Psoas muscle (tissue), 8 donors: ENCODE data around the gene CHID1. TPM values are rescaled to one million over a fixed set of nuclear protein-coding genes. Genes with fewer than 3 reads are reported as not detected.

Experiments
- ATAC-seq, 4 donors: fragments of 200-7000 bp; cut with Tn5 transposase; one replicate each; pipeline ENCODE4 v1.9.1; 2020; ENCODE audit warnings: moderate library complexity in 3 of 4, mild to moderate bottlenecking in 2 of 4
- DNase-seq, 2 donors: peaks; one replicate each; pipeline ENCODE4 v3.0.0-alpha.2; 2020
- H3K27ac ChIP-seq: fragments of 200-600 bp; one replicate; pipeline ENCODE4 v1.8.0; 2022
- H3K27me3 ChIP-seq, 3 donors: fragments of 200-600 bp in 1 of 3; one replicate each; pipeline versions ENCODE4 v1.6.1 to v1.8.0; 2013 to 2022; ENCODE audit warnings: low read length in 2 of 3, mild to moderate bottlenecking in 2 of 3, moderate library complexity in 1 of 3; ENCODE audit not compliant: insufficient read depth in 3 of 3
- H3K36me3 ChIP-seq, 2 donors: fragments of 200-600 bp in 1 of 2; one replicate each; pipeline versions ENCODE4 v1.6.1 to v1.8.0; 2013 to 2022; ENCODE audit warnings: low read depth in 1 of 2, mild to moderate bottlenecking in 1 of 2, moderate library complexity in 1 of 2; ENCODE audit not compliant: insufficient read depth in 1 of 2
- H3K4me1 ChIP-seq: fragments of 200-600 bp; one replicate; pipeline ENCODE4 v1.8.0; 2022
- H3K4me3 ChIP-seq: fragments of 200-600 bp; one replicate; pipeline ENCODE4 v1.8.0; 2022; ENCODE audit warnings: mild to moderate bottlenecking
- H3K9me3 ChIP-seq: fragments of 200-600 bp; one replicate; pipeline ENCODE4 v1.8.0; 2022
- CTCF ChIP-seq: fragments of 200-600 bp; IDR thresholded peaks from one replicate; pipeline ENCODE4 v1.8.0; 2022; ENCODE audit warnings: antibody characterized with exemption
- WGBS, 3 donors: extraction: QIAGEN DNeasy Blood & Tissue Kit; methylation state at CpG; one replicate each; pipeline versions ENCODE4 v1.1.6 to v1.1.7; 2013; 5-methylcytosine and 5-hydroxymethylcytosine counted together
- intact Hi-C, 2 donors: fragments of 100-400 bp; cut with DNase I; formaldehyde crosslinking; loops; one replicate each; pipeline versions ENCODE4 v1.11.0 to v1.14.2; 2022
- polyA plus RNA-seq, 3 donors: library from polyadenylated mRNA; stranded (reverse); fragments of 200-250 nt; gene quantifications; one replicate each; pipeline ENCODE4 v1.2.3, GENCODE V29; 2013
- total RNA-seq, 4 donors: library from RNA; stranded (reverse); fragmentation: NEBNext Ultra II Directional in 2 of 4; extraction: Animal tissue kit (Norgen Biotek cat#: 25700) in 2 of 4; gene quantifications; one replicate each; pipeline versions ENCODE4 v1.2.1 to v1.2.4, GENCODE V29; 2021 to 2023
- donor health status: healthy with polysubstance abuse.
- donor health status: DM: no; HTN: no; CAD: no; lungs with moderate emphysema.
- donor health status: Bipolar disorder and iron deficiency.
- donor health status: healthy.
- donor health status: DM: yes; HTN: yes; CAD: no.
- donor health status: DM: no; HTN: no; CAD: no.
- donor health status: DM: no; HTN: no; CAD: no.
- donor health status: DM: yes; HTN: yes; CAD: no.

CHID1 gene
- total and polyA plus RNA-seq, 7 donors: 25.5 to 44.5 (median 34.3) TPM

GRCh38 chr11:957212-957920 lies 46.8 kb upstream of the CHID1 start:
- no peaks in the 10 kb centered on the region for H3K27me3 ChIP-seq
- 75 to 87% (median 80%) methylated on average over 11 of the region's 11 CpGs for WGBS, 3 donors
- no peak overlapping the region for H3K27ac ChIP-seq
- no peak for DNase-seq
- ATAC-seq: no peak
- H3K36me3 ChIP-seq: peaks cover 0 to 25% of the 10 kb centered on the region in 2 donors
- H3K4me3 ChIP-seq: no peak overlapping the region
- H3K4me1 ChIP-seq: peaks cover 11% of the 10 kb centered on the region
- no peaks in the 10 kb centered on the region for H3K9me3 ChIP-seq
- intact Hi-C loops: no loop called here
- no peak for TF ChIP-seq CTCF

- DNase-seq (no peak), ATAC-seq (peak in 2 of 4 donors; percentile 26 to 47)
- Histone ChIP-seq H3K27ac (no peak overlapping the region), H3K9me3 (no peaks in the 10 kb centered on the region), H3K4me1 (peaks cover 13% of the 10 kb centered on the region), H3K27me3 (no peaks in the 10 kb centered on the region), H3K36me3 (peaks cover 0 to 13% of the 10 kb centered on the region in 2 donors), H3K4me3 (no peak overlapping the region)
- WGBS, 3 donors: 68 to 76% (median 70%) methylated on average over 15 of the region's 15 CpGs
- no peak for TF ChIP-seq CTCF
- intact Hi-C loops: no loop called here
Observed at GRCh38 chr11:955154-956063, 44.8 kb upstream of the CHID1 start.

GRCh38 chr11:954392-955153 lies 44.0 kb upstream of the CHID1 start:
- peaks cover 13% of the 10 kb centered on the region for H3K4me1 ChIP-seq
- H3K27me3 ChIP-seq: no peaks in the 10 kb centered on the region
- TF ChIP-seq CTCF: no peak
- intact Hi-C loops: no loop called here
- 86 to 89% (median 86%) methylated on average over 5 of the region's 5 CpGs for WGBS, 3 donors
- no peak overlapping the region for H3K27ac ChIP-seq
- DNase-seq: no peak
- no peak overlapping the region for H3K4me3 ChIP-seq
- H3K9me3 ChIP-seq: no peaks in the 10 kb centered on the region
- ATAC-seq: no peak
- H3K36me3 ChIP-seq: peaks cover 0 to 5% of the 10 kb centered on the region in 2 donors

- WGBS, 3 donors: 62 to 76% (median 73%) methylated on average over 6 to 13 of the region's 13 CpGs
- DNase-seq: no peak
Observed at GRCh38 chr11:953512-953911, 42.9 kb upstream of the CHID1 start.

More at GRCh38 chr11:953512-953911, 42.9 kb upstream of the CHID1 start:
- Histone ChIP-seq H3K9me3 (no peaks in the 10 kb centered on the region), H3K36me3 (no peaks in the 10 kb centered on the region), H3K27ac (no peak overlapping the region), H3K4me3 (no peak overlapping the region), H3K4me1 (peaks cover 13% of the 10 kb centered on the region), H3K27me3 (no peaks in the 10 kb centered on the region)
- TF ChIP-seq CTCF: no peak
- intact Hi-C loops: no loop called here
- no peak for ATAC-seq
